COLO668 (cell line): ENCODE data around the gene ARMH3.
"Not testable (repeated sequence)": the region's sequence is repeated elsewhere in the genome, so short reads cannot be mapped to it uniquely, and the experiment has no call there.

Source experiments
- DNase-seq: peaks from one replicate; lab custom pipeline; 2025; ENCODE audit not compliant: unreplicated experiment; lab: John Stamatoyannopoulos, UW

ARMH3 gene

DNA sequence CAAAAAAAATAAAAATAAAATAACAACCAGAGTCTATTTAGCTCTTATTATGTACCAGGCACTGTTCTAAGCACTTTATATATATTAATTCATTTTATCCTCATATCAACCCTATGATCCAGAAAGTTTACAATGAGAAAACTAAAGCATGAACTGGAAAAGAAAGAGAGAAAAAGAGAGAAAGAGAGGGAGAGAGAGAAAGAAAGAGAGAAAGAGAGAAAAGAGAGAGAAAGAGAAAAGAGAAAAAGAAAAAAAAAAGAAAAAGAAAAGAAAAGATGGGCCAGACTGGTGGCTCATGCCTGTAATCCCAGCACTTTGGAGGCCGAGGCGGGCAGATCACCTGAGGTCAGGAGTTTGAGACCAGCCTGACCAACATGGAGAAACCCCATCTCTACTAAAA, 9.9 kb downstream of the ARMH3 start:
- no peak for DNase-seq

DNA sequence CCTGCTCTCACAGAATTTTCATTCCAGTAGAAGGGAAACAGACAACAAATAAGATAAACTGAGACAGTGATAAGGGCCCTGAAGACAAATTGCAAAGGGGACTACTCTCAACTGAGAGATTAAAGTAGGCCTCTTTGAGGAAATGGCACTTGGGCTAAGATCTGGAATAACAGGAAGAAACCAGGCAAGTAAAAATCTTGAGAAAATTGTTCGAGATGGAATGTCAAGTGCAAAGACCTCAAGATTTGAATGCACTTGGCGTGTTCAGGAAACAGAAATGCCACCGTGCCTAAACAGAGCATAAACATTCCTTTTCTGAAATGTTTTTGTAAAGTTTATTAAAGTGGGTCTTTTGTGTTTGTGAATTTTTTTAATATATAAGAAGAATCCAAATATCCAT, 10.7 kb downstream of the ARMH3 start:
- no peak for DNase-seq

DNA sequence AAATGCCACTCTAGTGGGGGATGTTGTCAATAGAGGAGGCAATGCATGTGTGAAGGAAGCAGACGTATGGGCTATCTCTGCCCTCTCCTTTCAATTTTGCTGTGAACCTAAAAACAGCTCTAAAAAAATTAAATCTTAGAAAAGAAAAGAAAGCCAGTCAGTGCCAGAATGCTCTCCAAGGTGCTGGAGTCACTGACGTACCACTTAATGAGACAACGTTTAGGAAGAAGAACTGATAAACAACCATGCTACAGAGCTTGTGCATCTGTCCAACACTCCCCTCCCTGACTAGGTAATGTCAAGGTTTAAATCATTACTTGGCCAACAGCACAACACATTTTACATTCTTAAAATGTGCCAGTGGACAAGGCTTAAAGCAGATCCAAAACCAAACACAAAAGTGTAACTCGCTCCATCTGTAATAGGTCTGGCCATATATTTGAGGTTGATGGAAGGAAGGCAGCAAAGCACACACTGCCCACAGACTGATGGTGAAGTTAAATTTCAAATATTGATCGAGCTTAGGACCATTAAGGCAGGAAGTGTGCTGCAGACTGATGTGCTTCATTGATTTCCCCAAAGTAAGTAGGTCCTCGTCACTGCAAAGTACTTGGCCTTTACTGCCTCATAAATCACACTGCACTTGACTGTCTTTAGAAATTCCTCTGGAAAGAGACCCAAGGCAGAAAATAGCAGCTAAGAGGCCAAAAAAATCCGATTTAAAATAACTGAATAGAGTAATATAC, 15.5 kb downstream of the ARMH3 start:
- no peak for DNase-seq

DNA sequence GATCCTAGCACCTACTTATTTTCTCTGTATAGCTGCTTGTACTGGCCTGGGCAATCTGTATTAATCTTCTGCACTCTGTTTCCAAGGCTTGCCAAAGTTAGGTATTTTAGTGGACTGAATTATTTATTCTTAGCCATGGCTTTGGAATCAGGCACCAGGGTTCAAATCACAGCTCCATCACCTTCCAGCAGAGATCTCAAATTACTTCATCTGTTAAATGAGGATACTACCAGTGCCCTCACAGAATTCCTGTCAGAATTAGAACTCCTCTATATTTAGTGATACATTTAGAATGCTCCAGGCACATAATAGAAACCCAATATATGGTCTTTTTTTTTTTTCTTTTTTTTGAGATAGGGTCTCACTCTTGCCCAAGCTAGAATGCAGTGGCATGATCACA, 17.6 kb downstream of the ARMH3 start:
- no peak for DNase-seq

DNA sequence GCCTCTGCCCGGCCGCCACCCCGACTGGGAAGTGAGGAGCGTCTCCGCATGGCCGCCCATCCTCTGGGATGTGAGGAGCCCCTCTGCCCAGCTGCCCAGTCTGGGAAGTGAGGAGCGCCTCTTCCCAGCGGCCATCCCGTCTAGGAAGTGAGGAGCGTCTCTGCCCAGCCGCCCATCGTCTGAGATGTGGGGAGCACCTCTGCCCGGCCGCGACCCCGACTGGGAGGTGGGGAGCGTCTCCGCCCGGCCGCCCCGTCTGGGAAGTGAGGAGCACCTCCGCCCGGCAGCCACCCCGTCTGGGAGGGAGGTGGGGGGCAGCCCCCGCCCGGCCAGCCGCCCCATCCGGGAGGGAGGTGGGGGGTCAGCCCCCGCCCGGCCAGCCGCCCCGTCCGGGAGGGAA, 20.2 kb downstream of the ARMH3 start:
- not testable (repeated sequence) for DNase-seq

DNA sequence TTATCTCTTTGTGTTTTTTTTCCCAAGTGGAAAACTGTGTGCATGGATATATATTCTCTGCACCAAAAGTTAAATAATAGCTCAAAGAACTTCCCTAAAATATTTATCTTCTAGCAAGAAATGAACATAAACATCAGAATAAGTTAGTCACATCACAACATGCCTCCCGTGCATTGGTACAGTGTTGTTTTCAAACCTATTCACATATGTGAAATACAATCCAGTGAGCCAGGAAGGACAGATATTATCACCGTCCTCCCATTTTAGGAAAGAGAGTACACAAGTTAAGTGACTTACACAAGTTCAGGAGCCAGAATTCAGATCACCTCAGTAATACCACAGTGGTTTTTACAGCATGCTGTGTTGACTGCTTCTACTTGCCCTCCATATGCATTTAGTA, 22.2 kb downstream of the ARMH3 start:
- no peak for DNase-seq

DNA sequence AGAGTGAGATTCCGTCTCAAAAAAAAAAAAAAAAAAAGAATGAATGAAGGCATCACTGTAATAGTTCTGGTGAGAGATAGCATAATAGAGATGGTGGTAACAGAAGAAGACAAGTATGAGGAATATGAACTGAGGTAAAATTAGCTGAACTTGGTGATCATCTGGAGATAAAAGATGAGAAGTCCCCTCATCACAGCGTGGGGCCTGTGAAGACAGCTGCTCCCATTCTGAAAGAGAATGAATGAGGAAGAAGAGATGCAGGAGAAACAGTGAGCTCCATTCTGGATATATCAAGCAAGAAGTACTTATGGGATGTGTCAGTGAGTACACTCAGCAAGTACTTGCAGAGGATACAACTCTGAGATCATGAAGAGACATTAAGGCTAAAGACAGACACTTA, 28.7 kb downstream of the ARMH3 start:
- no peak for DNase-seq

DNA sequence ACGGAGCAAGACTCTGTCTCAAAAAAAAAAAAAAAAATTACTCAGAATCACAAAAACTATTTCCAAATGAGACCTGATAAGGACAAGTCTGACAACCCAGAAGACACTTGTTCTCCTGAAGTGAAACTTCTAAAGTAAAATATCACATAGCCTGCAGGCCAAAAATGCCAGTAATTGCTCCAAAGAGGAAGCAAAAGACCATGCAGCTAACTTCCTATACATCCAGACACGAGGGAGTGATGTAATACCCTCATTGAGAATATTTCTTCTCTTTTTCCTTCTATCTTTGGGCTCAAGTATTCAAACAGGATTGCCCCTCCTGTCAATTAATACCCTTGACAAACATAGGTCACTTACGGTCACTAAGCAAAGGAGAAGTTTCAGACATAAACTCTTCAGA, 31.2 kb downstream of the ARMH3 start:
- DNase-seq, result no peak

DNA sequence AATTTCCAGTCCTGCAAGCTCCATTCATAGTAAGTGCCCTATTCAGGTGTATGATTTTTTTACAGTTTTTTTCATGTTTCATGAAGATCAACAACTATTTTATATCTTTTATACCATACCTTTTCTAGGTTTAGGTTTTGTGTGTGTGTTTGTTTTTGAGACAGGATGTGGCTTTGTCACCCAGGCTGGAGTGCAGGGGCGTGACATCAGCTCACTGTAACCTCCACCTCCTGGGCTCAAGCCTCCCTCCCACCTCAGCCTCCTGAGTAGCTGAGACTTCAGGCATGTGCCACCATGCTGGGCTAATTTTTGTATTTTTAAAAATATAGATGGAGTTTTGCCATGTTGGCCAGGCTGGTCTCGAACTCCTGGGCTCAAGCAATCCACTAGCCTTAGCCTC, 35.0 kb downstream of the ARMH3 start:
- DNase-seq, result no peak

DNA sequence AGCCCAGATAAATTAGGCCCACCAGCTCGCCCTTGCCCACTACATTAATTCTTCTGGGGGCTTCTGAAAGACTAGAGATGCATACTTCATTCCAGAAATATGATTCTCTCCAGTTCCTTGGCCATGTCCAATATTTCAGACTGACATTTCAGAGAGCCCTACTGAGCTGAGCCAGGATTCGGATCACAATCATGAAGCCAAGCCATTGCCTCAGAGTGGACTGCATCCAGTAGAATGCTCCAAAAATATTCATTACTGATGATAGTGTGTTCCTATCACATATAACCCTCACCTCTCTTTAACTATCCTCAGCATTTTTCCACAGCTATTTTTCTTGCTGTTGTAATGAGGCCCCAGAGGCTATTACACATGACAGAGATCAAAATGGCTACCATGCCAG, 38.7 kb downstream of the ARMH3 start:
- DNase-seq, result no peak

DNA sequence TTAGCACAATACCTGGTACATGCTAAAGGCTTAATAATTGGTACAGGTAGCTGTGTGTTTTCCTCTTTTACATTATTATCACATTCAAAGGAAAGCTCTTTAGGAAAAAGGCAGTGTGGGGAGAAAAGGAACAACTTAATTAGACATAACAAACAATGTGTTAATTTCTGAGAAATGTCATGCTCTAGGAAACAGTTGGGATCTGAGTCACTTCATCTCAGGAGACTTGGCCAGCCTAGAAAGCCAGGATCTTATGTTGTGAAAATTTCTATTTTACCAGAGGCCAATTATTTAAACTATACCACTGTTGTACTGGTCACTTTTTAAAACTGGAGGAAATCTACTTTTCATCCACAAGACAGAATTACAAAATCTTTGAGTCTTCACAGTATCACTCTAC, 39.6 kb downstream of the ARMH3 start:
- no peak for DNase-seq

DNA sequence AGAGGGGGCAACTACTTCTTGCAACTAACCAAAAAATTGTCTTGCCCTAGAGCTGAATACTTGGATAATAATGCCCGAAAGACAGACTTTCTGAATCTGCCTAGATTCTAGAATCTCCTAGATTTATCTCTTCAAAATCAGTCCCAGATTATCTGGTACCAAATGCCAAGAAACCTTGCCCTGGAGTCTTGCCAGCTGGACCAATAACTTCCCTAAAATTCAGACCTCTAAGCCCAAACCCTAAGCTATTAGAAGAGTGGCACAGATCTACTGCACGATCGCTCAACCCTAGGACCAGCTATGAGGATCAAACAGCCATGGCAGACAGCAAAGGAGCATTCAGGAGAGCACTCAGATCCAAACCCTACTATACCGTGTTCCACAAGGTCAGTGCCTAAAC, 45.0 kb downstream of the ARMH3 start:
- DNase-seq, result no peak

DNA sequence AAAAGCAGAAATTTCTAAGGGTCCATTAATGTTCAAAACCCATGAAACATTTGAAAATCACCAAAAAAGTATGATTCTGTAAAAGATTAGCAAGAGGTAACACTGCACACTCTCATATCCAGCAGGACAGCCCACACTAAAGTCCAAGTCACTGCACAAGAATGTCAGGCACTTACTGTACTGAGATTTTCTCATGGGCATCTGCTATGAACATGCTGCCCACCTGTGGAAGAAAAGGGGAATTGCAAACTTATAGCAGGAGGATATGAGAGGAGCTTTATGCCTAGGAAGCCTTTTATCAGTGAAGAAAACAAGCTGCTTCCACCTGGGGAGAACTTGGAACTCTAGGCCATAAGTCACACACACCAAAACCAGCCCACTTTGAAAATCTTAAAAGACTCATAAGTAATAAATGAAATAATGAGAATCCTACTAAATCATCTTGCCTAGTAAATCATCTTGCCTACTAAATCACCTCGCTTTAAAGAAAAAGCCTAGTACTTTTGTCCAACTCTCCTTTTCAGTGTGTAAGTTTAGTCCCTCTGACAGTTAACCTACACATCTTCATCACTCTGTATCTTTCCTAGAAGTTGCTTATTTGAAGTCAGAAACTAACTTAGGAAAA, 46.1 kb downstream of the ARMH3 start:
- peak; percentile 22 for DNase-seq

DNA sequence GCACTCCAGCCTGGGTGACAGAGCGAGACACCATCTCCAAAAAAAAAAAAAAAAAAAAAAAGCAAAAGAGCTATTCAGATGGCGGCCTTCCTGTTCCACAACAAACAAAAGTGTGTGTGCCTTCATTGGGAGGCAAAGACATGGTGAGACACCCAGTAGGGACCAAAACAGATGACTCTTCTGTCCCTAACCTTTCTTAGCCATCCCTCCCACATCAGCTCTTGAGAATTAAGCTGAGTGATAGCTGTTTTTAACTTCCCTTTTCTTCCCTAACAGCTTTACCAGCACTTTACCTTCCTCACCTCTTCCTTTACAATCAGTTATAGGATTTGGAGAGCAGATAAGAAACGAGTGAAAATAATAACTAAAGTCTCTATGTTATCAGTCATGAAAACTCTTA, 48.2 kb downstream of the ARMH3 start:
- DNase-seq, result no peak

DNA sequence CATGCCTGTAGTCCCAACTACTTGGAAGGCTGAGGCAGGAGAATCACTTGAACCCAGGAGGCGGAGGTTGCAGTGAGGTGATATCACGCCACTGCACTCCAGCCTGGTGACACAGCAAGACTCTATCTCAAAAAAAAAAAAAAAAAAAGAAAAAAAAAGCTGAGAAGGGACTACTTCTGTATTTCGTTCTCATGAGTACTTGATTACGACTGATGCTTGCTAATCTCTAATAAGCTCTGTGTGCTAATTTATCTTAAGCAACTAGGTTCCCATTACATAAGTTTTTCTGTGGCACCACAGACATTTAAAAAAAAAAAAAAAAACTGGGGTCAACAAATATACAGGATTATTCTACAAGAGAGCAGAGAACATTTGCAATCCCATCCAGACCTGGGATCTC, 48.9 kb downstream of the ARMH3 start:
- DNase-seq, result not testable (repeated sequence)

DNA sequence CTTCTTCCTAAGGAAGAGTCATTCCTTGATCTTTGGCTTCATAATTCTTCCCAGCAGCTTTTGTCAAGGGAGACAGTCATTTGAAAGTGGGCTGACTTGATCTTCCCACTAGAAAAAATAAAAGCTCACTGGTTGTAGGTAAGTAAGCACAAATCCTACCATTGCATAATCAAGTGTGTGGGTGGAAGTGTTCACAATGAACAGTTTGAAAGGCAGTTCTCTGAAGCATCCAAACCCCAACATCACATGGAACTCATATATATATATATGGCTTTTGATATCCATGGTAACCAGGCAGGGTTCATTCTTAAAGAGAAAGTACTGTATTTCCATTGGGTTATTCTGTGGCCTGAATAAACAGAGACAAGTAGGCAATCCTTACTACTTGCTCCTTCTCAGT, 51.6 kb downstream of the ARMH3 start:
- no peak for DNase-seq

DNA sequence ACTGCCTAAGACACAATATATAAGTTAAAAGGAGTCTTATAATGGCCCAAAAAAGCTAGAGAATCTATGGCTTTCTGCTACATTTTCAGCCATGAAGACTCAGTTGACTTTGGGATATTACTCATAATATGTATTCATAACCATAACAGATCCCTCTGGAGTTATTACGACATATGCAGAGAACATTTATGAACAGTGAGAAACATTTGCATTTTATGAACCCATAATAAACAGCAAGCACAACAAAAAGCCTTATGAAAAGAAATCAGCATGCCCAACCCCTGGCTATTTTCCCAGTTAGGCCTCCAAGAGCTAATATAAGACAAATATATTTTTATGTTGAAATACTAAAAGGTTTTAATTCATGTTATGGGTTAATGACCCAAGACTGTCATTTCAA, 52.4 kb downstream of the ARMH3 start:
- DNase-seq, result no peak

DNA sequence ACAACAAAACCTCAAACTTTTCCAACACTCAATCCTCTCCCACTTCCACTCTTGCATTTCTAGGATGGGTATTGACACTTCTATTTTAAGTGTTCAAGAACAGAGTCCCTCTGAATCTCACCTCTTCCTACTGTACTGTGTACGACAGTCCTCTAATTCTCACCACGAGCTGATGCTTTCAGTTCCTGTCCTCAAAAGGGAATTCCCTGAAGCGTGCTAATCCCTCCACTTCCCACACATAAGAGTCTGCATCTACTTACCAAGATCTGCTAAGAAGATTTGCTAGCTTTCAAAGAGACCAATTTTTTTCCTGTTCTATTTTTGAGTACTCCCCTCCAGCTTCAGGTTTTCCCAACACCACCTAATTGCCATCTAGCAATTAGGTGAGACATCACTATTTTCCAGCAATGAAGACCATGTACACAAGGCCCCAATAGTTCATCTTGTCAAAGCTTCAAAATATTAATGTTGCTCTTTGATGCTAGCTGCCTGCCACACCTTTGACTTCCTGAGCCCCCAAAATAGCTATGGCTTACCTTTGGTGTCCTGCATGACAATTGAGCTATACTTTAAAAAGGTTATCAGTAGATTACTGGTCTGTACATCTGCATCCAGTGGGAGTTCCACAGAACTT, 54.4 kb downstream of the ARMH3 start:
- no peak for DNase-seq

DNA sequence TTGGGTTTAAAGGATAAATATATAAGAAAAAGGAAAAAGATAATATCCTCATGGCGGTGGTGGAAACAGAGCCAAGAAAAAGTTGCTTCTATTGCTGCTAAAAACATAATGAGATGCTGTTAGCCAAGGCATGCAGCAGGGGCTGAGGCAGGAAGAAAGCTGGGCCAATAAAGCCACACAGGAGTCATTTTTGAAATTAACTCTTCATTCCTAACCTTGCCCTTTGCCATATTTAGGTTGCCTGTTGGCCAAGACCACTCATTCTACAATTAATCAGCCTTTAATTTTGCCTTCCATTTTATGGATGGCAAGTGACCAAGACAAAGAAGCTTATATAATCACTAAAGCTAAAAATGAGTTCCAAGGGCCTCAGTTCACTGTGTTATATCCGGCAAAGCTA, 58.2 kb downstream of the ARMH3 start:
- DNase-seq, result no peak

DNA sequence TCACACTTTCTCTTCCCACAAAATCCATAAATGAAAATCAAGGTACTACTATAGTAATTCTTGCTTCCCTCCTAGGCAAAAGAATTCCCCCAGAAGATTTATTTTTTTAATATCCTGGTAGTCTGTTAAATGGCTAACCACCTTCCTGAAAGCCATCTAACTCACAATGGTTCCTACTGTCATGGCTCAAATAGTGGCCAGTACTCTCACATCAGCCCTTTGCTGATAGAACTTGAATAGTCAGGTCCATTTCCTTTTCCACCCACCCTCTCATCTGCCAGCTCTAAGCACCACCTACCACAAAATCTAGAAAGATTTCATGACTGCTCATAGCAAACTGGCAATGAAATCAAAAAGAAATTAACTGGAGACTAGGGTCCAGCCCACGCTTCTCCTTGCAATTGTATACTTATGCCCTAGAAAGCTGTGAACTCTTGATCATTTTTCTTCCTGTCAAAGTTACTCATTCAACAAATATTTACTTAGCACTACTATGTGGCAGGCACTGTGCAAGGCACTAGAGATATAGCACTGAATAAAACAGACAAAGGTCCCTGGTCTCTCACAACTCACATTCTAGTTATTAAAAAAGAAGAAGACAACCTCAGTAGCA, 60.4 kb downstream of the ARMH3 start:
- DNase-seq, result no peak

DNA sequence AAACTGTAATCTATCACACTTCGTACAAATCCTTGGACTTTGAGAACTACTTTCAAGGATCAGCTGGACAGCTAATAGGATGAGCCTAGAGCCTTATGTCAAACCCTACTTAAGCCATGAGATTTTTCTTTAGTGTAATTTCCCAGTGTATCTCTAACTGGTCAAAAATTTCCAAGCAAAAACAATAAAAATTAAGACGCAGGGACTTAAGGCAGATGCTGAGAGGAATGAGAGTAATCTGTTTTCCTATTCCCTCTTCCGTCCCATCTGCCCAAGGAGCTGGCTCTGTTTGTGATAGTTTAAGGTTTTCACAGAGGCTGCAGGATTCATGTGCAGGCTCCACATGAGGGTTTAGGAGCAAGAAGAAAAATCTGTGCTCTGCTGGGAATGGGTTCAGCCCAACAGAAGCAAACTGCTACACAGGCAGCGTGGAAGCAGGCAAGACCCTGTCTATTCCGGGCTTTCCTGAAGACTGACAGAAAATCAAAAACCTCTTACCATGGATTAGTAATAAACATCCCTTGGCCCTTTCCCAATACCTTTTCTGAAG, 62.2 kb downstream of the ARMH3 start:
- DNase-seq, result no peak

DNA sequence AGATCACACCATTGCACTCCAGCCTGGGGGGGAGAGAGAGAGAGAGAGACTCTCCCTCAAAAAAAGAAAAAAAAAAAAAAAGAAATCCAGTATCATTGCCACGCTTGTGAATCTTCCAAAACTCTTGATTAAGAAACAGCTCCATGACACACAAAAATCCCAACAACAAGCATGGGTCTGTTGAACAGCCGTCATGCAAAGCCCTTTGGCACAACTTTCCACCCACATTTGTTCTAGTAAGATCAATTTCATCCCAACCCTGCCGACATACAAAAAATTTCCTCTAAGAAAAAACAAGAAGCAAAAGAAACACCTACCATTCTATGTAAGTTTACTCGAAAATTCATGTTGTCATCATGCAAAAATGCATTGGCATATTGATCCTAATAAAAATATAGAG, 62.8 kb downstream of the ARMH3 start:
- DNase-seq, result no peak
